ENCODE results near the gene TMEM60.

- TF ChIP-seq POLR2A (IDR thresholded peaks at IDR 0.05; ENCODE audit: control extremely low read depth in 1 of 2, low read depth in 2 of 2, low read length in 2 of 2) (no peak), CTCF (IDR thresholded peaks at IDR 0.05; ENCODE audit: control extremely low read depth in 1 of 3, insufficient read depth in 1 of 3, low read depth in 1 of 3, low read length in 3 of 3) (no peak), POLR2AphosphoS5 (IDR thresholded peaks at IDR 0.05; ENCODE audit: low read depth, low read length) (no peak), JUND (IDR thresholded peaks at IDR 0.05; ENCODE audit: low read length) (no peak), ZNF274 (IDR thresholded peaks at IDR 0.05; ENCODE audit: borderline replicate concordance, extremely low read depth, low read length) (no peak), TAF7 (optimal IDR thresholded peaks at IDR 0.05; ENCODE audit: borderline replicate concordance, low read depth, low read length) (no peak), BRCA1 (IDR thresholded peaks at IDR 0.05; ENCODE audit: low read depth, low read length) (no peak), SUZ12 (IDR thresholded peaks at IDR 0.05; ENCODE audit: low read length) (no peak), EZH2 (IDR thresholded peaks at IDR 0.05; ENCODE audit: low read depth, low read length, severe bottlenecking) (no peak), SP2 (IDR thresholded peaks at IDR 0.05; ENCODE audit: low read length) (no peak), CREB1 (IDR thresholded peaks at IDR 0.05) (no peak)
Measured at GRCh38 chr7:77819021-77819420, 20.8 kb upstream of the TMEM60 start.
